ENCODE measurements around the gene LIN7C. TPM values are rescaled to one million over a fixed set of nuclear protein-coding genes. Genes with fewer than 3 reads are reported as not detected.
"Not testable (repeated sequence)": the region's sequence is repeated elsewhere in the genome, so short reads cannot be mapped to it uniquely, and the experiment has no call there.

The LIN7C gene, protein sequence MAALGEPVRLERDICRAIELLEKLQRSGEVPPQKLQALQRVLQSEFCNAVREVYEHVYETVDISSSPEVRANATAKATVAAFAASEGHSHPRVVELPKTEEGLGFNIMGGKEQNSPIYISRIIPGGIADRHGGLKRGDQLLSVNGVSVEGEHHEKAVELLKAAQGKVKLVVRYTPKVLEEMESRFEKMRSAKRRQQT
- 11.9 and 15.5 TPM in 2 replicates for total RNA-seq (2014; rRNA removed; shearing (Covaris generic); ENCODE audit: low replicate concordance)

GRCh38 chr11:27506200-27507182 lies at the start of gene LIN7C:
LIN7C (minus strand) TSS chr11:27506769; CDS start chr11:27506752, 17 bp downstream.
- DNase-seq (ENCODE audit: low read depth) = peak; percentile 90
- in situ Hi-C loops (cut with HindIII; ENCODE audit: low pct_unique_long_range_greater_than_20kb, low sequenced_read_pairs) = no loop called here

GRCh38 chr11:27555264-27555663 lies 48.7 kb upstream of the LIN7C start:
- no peak for DNase-seq (ENCODE audit: low read depth)
- in situ Hi-C loops (cut with HindIII; ENCODE audit: low pct_unique_long_range_greater_than_20kb, low sequenced_read_pairs) = no loop called here

- in situ Hi-C loops (cut with HindIII; ENCODE audit: low pct_unique_long_range_greater_than_20kb, low sequenced_read_pairs) = no loop called here
- no peak for DNase-seq (ENCODE audit: low read depth)
Measured at GRCh38 chr11:27553186-27553585, 46.6 kb upstream of the LIN7C start.

GRCh38 chr11:27552341-27552740 lies 45.8 kb upstream of the LIN7C start:
- in situ Hi-C loops (cut with HindIII; ENCODE audit: low pct_unique_long_range_greater_than_20kb, low sequenced_read_pairs) = no loop called here
- DNase-seq (ENCODE audit: low read depth) = no peak

GRCh38 chr11:27551127-27551526 lies 44.6 kb upstream of the LIN7C start:
- in situ Hi-C loops (cut with HindIII; ENCODE audit: low pct_unique_long_range_greater_than_20kb, low sequenced_read_pairs) = no loop called here

DNA sequence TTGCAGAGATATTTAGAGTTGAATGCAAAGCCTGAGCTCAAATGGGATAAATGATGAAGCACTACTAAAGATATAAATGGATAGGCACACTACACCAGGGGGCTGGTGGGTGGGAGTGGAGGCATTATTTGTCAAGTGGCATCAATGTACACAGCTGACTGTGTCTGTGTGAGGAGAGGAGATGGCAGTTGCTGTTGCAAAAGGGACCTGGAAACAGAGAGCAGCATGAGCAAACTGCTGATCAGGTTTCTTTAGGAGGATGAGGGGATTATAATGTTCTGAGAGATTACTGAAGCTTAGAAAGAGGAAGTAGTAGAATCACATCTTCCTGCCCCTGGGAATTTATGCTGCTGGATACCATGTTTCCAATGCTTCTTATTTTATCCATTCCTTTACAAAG lies 39.4 kb upstream of the LIN7C start:
- DNase-seq (ENCODE audit: low read depth) = no peak
- in situ Hi-C loops (cut with HindIII; ENCODE audit: low pct_unique_long_range_greater_than_20kb, low sequenced_read_pairs) = no loop called here

More at GRCh38 chr11:27551127-27551526, 44.6 kb upstream of the LIN7C start:
- DNase-seq (ENCODE audit: low read depth) = no peak

DNA sequence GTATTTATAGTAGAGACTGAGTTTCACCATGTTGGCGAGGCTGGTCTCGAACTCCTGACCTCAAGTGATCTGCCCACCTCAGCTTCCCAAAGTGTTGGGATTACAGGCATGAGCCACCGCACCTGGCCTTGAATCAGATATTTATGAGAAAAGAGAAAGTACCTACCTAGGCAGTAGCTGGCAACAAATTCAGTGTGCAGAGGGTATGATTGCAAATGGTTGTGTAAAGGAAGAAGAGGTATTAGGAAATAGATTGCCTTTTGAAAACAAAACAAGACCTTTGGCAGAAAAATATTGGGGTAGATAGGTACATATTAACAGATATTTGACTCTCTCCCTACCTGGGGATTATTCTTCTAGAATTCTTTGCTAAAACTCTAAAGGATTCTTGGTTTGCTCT lies 38.5 kb upstream of the LIN7C start:
- in situ Hi-C loops (cut with HindIII; ENCODE audit: low pct_unique_long_range_greater_than_20kb, low sequenced_read_pairs) = no loop called here
- DNase-seq (ENCODE audit: low read depth) = no peak

- DNase-seq (ENCODE audit: low read depth) = no peak
- in situ Hi-C loops (cut with HindIII; ENCODE audit: low pct_unique_long_range_greater_than_20kb, low sequenced_read_pairs) = no loop called here
Measured at GRCh38 chr11:27541790-27542189, 35.2 kb upstream of the LIN7C start.

DNA sequence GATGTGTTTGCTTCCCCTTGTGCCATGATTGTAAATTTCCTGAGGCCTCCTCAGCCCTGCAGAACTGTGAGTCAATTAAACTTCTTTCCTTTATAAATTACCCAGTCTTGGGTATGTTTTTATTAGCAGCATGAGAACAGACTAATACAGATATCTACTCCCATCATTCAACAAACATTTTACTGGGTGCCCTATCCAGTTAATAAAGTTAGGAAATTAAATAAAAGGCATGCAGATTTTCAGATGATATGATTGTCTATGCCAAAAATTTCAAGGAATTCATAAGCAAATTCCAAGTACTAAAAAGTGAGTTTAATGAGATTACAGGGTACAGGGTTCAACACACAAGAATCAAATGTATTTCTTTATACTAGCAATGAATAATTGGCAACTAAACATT lies 33.5 kb upstream of the LIN7C start:
- in situ Hi-C loops (cut with HindIII; ENCODE audit: low pct_unique_long_range_greater_than_20kb, low sequenced_read_pairs) = no loop called here
- no peak for DNase-seq (ENCODE audit: low read depth)

DNA sequence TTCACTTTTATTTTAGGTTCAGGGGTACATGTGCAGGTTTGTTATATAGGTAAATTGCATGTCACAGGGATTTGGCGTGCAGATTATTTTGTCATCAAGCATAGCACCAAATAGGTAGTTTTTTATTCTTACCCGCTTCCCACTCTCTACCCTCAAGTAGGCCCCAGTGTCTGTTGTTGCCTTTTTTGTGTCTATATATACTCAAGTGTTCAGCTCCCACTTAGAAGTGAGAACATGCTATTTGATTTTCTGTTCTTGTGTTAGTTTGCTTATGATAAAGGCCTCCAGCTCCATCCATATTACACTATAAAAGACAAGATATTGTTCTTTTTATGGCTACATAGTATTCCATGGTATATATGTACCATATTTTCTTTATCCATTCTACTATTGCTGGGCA lies 28.5 kb upstream of the LIN7C start:
- in situ Hi-C loops (cut with HindIII; ENCODE audit: low pct_unique_long_range_greater_than_20kb, low sequenced_read_pairs) = no loop called here
- no peak for DNase-seq (ENCODE audit: low read depth)

- DNase-seq (ENCODE audit: low read depth) = no peak
- in situ Hi-C loops (cut with HindIII; ENCODE audit: low pct_unique_long_range_greater_than_20kb, low sequenced_read_pairs) = no loop called here
Measured at GRCh38 chr11:27532652-27533325, 26.2 kb upstream of the LIN7C start.

DNA sequence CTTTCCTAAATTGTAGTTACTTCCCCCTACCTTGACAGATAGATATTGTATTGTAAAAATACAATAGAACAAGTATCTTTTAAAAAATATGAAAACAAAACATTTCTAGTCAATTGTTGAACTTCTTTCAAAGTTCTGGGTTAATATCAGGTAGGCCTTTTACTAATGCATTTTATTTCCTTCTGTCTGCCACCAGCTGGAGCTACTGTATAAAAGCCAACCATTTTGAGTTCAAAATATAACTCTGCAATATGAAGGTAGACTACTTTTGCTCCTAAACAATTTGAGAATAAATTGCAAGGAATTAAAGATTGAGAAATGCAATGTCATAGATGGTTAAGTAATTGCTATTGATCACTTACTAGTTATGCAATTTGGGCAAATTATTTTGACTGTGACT lies 22.1 kb upstream of the LIN7C start:
- in situ Hi-C loops (cut with HindIII; ENCODE audit: low pct_unique_long_range_greater_than_20kb, low sequenced_read_pairs) = no loop called here
- DNase-seq (ENCODE audit: low read depth) = no peak

- DNase-seq (ENCODE audit: low read depth) = no peak
- in situ Hi-C loops (cut with HindIII; ENCODE audit: low pct_unique_long_range_greater_than_20kb, low sequenced_read_pairs) = no loop called here
Measured at GRCh38 chr11:27526535-27526934, 20.0 kb upstream of the LIN7C start.

DNA sequence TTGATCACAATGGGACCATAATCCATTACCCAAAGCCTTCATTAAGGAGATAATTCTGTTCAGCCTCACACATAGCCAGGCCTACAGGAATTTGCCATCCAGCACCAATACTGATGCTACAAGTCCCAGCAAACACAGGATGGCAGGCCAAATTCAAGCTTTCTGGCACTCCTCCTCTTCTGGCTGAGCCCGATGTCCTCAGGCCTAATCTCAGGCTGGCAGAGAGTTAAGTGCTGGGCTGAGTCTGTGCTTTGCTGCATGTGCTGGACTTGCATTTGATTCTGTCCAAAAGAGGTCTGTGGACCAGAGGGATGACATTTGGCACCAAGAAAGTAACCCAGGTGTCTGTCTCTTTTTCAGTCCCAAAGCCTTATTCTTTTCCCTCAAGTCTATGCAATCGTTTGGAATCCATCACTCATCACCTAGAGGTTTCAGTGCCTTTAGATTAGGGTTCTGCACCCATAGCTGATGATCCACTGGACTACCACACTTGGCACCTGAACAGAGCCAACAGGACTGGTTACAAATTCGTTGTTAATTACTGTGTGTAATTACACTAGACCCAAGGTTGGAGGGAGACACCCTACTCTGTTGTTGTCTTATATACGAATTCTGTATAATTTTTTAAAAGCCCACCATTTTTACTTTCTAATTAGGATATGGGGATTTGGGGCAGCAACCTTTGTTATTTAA lies 19.4 kb upstream of the LIN7C start:
- no peak for DNase-seq (ENCODE audit: low read depth)
- in situ Hi-C loops (cut with HindIII; ENCODE audit: low pct_unique_long_range_greater_than_20kb, low sequenced_read_pairs) = no loop called here

GRCh38 chr11:27524155-27524554 lies 17.6 kb upstream of the LIN7C start:
- in situ Hi-C loops (cut with HindIII; ENCODE audit: low pct_unique_long_range_greater_than_20kb, low sequenced_read_pairs) = no loop called here
- peak; percentile 36 for DNase-seq (ENCODE audit: low read depth)

DNA sequence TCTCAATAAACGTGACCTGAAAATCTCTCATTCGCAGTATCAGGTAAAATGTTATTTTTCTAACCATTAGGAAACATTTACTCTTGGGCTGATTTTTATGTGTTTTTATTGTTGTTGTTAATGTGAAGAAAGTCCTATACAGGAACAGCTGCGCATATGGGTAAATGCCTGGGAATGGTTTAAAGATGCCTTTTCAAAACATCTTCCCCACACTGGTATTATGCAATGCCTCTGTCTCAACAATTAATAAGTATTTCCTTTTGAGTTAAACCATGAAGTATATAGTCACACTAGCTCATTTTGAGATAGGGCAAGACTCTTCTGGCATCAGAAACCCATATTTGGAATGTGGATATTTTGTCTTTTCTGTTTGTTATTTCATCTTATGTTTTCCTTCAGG lies 13.7 kb upstream of the LIN7C start:
- in situ Hi-C loops (cut with HindIII; ENCODE audit: low pct_unique_long_range_greater_than_20kb, low sequenced_read_pairs) = no loop called here
- DNase-seq (ENCODE audit: low read depth) = no peak

GRCh38 chr11:27518518-27518917 lies 11.9 kb upstream of the LIN7C start:
- in situ Hi-C loops (cut with HindIII; ENCODE audit: low pct_unique_long_range_greater_than_20kb, low sequenced_read_pairs) = no loop called here
- no peak for DNase-seq (ENCODE audit: low read depth)

GRCh38 chr11:27517490-27517889 lies 10.9 kb upstream of the LIN7C start:
- DNase-seq (ENCODE audit: low read depth); in situ Hi-C loops (cut with HindIII; ENCODE audit: low pct_unique_long_range_greater_than_20kb, low sequenced_read_pairs): not testable (repeated sequence)
